ENCODE data around the gene CADM1.

Gene CADM1

DNA sequence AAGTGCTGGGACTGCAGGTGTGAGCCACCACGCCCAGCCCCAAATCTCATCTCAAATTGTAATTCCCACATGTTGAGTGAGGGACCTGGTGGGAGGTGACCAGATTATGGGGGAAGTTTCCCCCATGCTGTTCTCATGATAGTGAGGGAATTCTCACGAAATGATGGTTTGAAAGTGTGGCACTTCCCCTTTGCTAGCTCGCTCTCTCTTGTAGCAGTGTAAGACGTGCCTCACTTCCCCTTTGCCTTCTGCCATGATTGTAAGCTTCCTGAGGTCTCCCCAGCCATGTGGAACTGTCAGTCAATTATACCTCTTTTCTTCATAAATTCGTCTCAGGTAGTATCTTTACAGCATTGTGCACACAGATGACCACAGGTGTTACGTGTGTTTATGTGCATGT lies 357.8 kb downstream of the CADM1 start:
- no peak for DNase-seq (ENCODE audit: low read depth)
- TF ChIP-seq, protein P1, sequence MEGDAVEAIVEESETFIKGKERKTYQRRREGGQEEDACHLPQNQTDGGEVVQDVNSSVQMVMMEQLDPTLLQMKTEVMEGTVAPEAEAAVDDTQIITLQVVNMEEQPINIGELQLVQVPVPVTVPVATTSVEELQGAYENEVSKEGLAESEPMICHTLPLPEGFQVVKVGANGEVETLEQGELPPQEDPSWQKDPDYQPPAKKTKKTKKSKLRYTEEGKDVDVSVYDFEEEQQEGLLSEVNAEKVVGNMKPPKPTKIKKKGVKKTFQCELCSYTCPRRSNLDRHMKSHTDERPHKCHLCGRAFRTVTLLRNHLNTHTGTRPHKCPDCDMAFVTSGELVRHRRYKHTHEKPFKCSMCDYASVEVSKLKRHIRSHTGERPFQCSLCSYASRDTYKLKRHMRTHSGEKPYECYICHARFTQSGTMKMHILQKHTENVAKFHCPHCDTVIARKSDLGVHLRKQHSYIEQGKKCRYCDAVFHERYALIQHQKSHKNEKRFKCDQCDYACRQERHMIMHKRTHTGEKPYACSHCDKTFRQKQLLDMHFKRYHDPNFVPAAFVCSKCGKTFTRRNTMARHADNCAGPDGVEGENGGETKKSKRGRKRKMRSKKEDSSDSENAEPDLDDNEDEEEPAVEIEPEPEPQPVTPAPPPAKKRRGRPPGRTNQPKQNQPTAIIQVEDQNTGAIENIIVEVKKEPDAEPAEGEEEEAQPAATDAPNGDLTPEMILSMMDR (IDR thresholded peaks at IDR 0.05; ENCODE audit: low read depth, low read length, missing control alignments) = no peak
- in situ Hi-C loops (cut with HindIII; ENCODE audit: low sequenced_read_pairs) = no loop called here
- H3K4me3 ChIP-seq (ENCODE audit: low read depth, low read length) = no peak overlapping the region

DNA sequence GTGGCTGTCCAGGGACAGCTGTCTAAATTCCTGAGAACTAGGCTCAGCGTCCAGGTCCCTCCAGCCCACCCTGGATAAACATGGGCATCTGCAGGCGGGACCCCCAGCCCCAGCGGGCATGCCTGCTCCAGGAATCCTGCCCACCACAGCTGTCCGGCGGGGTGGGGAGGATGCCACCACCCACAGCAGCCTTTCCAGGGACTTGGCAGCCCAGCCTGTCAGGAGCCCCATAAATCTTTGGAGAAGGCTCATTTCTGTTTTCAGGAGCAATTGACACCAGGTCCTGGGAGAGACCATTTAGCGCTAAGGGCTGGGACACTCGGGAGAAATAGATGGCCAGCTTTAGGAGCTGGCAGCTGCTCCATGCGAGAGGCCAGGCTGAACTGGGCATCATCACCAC lies 358.9 kb downstream of the CADM1 start:
- in situ Hi-C loops (cut with HindIII; ENCODE audit: low sequenced_read_pairs) = no loop called here
- DNase-seq (ENCODE audit: low read depth) = no peak

DNA sequence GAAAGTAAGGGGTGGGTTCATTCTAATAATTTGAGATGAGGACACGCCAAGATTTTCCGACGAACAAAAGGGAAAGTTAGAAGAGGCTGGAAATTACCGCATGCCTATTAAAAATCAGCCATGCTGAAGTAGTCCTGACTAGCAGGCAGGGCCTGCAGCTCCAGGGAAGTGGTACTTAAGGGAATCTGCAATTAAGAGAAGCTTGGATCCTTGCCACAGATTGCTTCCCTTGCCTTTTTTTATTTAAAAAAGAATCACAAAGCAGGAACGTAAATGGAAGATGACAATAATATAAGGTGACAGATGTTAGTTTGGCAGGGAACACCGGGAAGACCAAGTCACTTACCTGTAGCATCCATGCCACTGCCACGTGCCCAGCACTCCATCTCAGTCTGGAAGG lies 359.3 kb downstream of the CADM1 start:
- in situ Hi-C loops (cut with HindIII; ENCODE audit: low sequenced_read_pairs) = no loop called here

More for the DNA sequence above, 358.9 kb downstream of the CADM1 start:
- TF ChIP-seq, protein P1 (IDR thresholded peaks at IDR 0.05; ENCODE audit: low read depth, low read length, missing control alignments) = no peak
- no peak overlapping the region for H3K4me3 ChIP-seq (ENCODE audit: low read depth, low read length)

DNA sequence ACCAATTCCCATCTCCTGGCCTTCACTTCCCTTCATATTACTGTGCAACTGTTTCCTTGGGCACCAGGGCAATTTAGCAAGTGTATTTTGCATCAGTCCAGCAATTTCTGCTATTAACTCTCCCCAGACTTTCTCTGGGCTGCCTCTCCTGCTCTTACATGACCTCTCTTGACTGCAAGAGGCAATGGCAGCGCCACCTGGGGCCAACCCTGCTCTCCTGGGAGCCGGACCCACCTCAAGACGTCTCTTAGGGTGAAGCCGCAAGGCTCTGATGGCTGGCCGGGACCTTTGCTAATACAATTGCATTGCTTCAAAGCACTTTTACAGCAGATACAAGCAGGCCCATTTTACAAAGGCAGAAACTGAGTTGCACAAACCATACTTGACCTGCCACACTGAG lies 360.2 kb downstream of the CADM1 start:
- H3K4me3 ChIP-seq (ENCODE audit: low read depth, low read length) = no peak overlapping the region
- TF ChIP-seq, protein P1 (IDR thresholded peaks at IDR 0.05; ENCODE audit: low read depth, low read length, missing control alignments) = no peak
- in situ Hi-C loops (cut with HindIII; ENCODE audit: low sequenced_read_pairs) = no loop called here
- DNase-seq (ENCODE audit: low read depth) = no peak

More for the DNA sequence above, 359.3 kb downstream of the CADM1 start:
- no peak for DNase-seq (ENCODE audit: low read depth)
- H3K4me3 ChIP-seq (ENCODE audit: low read depth, low read length) = no peak overlapping the region
- TF ChIP-seq, protein P1 (IDR thresholded peaks at IDR 0.05; ENCODE audit: low read depth, low read length, missing control alignments) = no peak

DNA sequence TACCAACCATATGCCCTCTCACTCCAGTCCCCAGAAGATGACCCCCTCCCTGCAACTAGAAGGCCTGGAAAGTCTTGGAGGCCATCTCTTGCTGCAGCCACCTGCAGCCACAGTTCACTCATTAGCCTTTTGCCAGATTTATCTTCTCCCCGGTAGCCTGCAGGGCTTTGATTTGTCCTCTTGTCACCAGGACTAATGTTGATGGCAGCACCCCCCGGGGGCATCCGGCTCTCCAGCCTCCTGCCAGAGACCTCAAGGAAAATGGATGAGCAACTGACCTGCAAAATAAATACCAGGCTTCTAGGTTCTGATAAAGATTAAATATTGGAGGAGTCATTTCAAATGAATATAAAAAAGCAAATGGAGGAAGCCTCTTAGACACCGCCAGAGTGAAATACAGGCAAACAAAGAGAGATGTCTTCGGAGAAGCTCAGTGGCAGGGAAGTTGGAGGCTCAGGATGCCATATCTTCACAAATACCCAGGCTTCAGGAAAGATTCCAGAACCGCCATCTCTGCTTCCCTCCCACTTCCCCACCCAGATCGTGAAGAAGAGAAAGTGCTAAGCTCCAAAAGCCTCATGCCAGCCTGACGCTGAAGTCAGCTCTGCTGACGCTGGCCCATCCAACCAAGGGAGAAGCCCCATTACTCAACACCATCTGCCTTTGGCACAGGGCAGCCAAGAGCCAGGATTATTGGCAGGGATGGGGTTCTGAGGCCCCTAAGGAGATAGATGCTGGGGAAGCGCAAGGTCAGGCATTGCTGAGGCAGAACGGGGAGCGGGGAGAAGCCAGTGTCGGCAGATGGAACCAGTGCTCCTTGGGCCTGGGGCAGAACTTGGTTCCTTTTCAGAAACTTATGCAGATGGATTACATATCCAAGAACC lies 362.7 kb downstream of the CADM1 start:
- no peak for DNase-seq (ENCODE audit: low read depth)

DNA sequence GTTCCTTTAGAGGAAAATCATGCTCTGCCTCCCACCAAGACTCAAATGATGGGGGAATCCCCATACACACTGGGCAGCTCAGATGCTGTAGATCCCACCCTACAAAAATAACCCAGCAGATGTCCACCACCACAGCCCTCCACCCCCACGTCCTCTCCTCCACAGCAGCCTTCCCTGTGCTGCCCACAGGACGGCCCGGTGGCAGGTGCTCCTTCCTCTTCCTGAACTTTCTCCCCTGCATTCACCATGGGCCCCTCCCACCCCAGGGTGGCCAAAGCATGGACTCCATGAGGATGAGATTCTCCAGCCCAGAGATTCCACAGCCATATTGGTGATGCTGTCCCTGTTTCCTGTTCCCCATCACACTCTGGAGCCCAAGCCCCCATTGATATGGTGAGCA lies 368.3 kb downstream of the CADM1 start:
- H3K4me3 ChIP-seq (ENCODE audit: low read depth, low read length) = no peak overlapping the region
- DNase-seq (ENCODE audit: low read depth) = no peak
- in situ Hi-C loops (cut with HindIII; ENCODE audit: low sequenced_read_pairs) = no loop called here
- TF ChIP-seq, protein P1 (IDR thresholded peaks at IDR 0.05; ENCODE audit: low read depth, low read length, missing control alignments) = no peak

More for the DNA sequence above, 362.7 kb downstream of the CADM1 start:
- in situ Hi-C loops (cut with HindIII; ENCODE audit: low sequenced_read_pairs) = no loop called here
- TF ChIP-seq, protein P1 (IDR thresholded peaks at IDR 0.05; ENCODE audit: low read depth, low read length, missing control alignments) = no peak
- H3K4me3 ChIP-seq (ENCODE audit: low read depth, low read length) = no peak overlapping the region

All from astrocyte of the cerebellum (primary cell).